Upper lobe of right lung (tissue), 1 donor: Measurements from ENCODE around the gene ANKRD27. TPM values are rescaled to one million over a fixed set of nuclear protein-coding genes. Genes with fewer than 3 reads are reported as not detected.
"Not testable (repeated sequence)": the region's sequence is repeated elsewhere in the genome, so short reads cannot be mapped to it uniquely, and the experiment has no call there.

Source experiments
- ATAC-seq: fragments of 200-7000 bp; cut with Tn5 transposase; one replicate; pipeline ENCODE4 v1.9.1; 2020; ENCODE audit warnings: mild to moderate bottlenecking, moderate library complexity
- DNase-seq: peaks from one replicate; pipeline ENCODE4 v3.0.0-alpha.2; 2020
- H3K27ac ChIP-seq: fragments of 200-600 bp; one replicate; pipeline ENCODE4 v1.8.0; 2022
- H3K27me3 ChIP-seq: fragments of 200-600 bp; one replicate; pipeline ENCODE4 v1.8.0; 2022; ENCODE audit warnings: mild to moderate bottlenecking
- H3K36me3 ChIP-seq: fragments of 200-600 bp; one replicate; pipeline ENCODE4 v1.8.0; 2022
- H3K4me1 ChIP-seq: fragments of 200-600 bp; one replicate; pipeline ENCODE4 v1.8.0; 2022
- H3K4me3 ChIP-seq: fragments of 200-600 bp; one replicate; pipeline ENCODE4 v1.8.0; 2022; ENCODE audit warnings: mild to moderate bottlenecking
- H3K9me3 ChIP-seq: fragments of 200-600 bp; one replicate; pipeline ENCODE4 v1.8.0; 2022
- CTCF ChIP-seq: fragments of 200-600 bp; IDR thresholded peaks from one replicate; pipeline ENCODE4 v1.8.0; 2022; ENCODE audit warnings: antibody characterized with exemption
- intact Hi-C: fragments of 100-400 bp; cut with DNase I; formaldehyde crosslinking; loops from one replicate; pipeline ENCODE4 v1.11.0; 2022
- total RNA-seq: library from RNA; stranded (reverse); fragmentation: NEBNext Ultra II Directional; extraction: Animal tissue kit (Norgen Biotek cat#: 25700); gene quantifications from one replicate; pipeline ENCODE4 v1.2.1, GENCODE V29; 2021
- donor health status: DM: no; HTN: yes; CAD: no; lungs with severe emphysema.

Gene ANKRD27
- total RNA-seq, 1 donor from 2014 or later: 35.6 TPM

GRCh38 chr19:32717496-32717895, 42.5 kb upstream of the ANKRD27 start:
- ATAC-seq (no peak), DNase-seq (no peak)
- no peak overlapping the region for H3K4me3 ChIP-seq
- H3K4me1 ChIP-seq: no peaks in the 10 kb centered on the region
- TF ChIP-seq CTCF: no peak
- H3K9me3 ChIP-seq: no peaks in the 10 kb centered on the region
- H3K27ac ChIP-seq: no peak overlapping the region
- peaks cover 21% of the 10 kb centered on the region for H3K36me3 ChIP-seq
- intact Hi-C loops: no loop called here
- H3K27me3 ChIP-seq: no peaks in the 10 kb centered on the region

- H3K9me3 ChIP-seq, H3K27ac ChIP-seq, H3K4me1 ChIP-seq, DNase-seq, intact Hi-C loops, H3K27me3 ChIP-seq, H3K4me3 ChIP-seq, ATAC-seq: not testable (repeated sequence)
- peaks cover 33% of the 10 kb centered on the region for H3K36me3 ChIP-seq
These were observed 41.2 kb upstream of the ANKRD27 start for GRCh38 chr19:32716203-32716602.

DNA sequence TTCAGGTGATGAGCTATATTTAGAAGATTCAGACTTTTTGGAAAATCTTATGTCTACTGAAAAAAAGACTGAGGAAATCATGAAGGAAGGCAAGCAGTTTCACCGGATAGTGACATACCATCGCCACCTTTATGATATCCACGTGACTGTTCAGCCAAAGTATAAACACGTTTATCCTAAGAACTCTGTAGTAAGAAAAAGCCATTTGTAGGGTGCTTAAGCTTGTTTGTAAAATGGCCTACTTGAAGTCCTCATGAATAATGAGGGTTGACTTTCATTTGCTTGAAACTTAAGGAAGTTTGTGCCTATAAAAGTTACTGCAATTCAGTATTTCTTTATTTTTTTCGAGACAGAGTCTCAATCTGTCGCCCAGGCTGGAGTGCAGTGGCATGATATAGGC, 36.8 kb upstream of the ANKRD27 start:
- intact Hi-C loops: no loop called here
- Histone ChIP-seq H3K9me3 (no peaks in the 10 kb centered on the region), H3K27ac (no peak overlapping the region), H3K4me3 (no peak overlapping the region), H3K4me1 (no peaks in the 10 kb centered on the region), H3K36me3 (peaks cover 42% of the 10 kb centered on the region), H3K27me3 (no peaks in the 10 kb centered on the region)
- no peak for DNase-seq
- ATAC-seq: peak; percentile 61
- no peak for TF ChIP-seq CTCF

DNA sequence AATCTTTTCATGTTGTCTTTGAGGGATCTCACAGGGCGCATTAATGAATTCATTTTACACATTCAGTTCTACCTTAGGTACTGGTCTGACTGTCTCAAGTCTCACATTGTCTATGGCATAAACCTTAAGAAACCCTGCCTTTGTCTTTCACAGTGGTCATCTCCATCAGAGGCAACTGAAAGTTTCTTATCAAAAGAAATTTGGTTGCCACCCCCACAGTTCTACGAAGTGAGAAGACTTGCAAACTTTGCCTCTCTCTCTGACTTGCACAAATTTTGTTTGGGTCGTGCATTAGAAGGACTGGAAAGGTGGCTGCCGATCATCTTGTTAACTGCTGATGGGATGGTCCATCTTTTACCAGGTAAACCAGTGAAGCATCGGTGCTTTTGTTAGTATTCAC, 34.1 kb upstream of the ANKRD27 start:
- no peak for ATAC-seq
- Histone ChIP-seq H3K4me3 (no peak overlapping the region), H3K36me3 (peaks cover 36% of the 10 kb centered on the region), H3K27me3 (no peaks in the 10 kb centered on the region), H3K27ac (no peak overlapping the region), H3K9me3 (peaks cover 6% of the 10 kb centered on the region), H3K4me1 (no peaks in the 10 kb centered on the region)
- no peak for DNase-seq
- intact Hi-C loops: no loop called here
- no peak for TF ChIP-seq CTCF

GRCh38 chr19:32708457-32708856, 33.5 kb upstream of the ANKRD27 start:
- no peak overlapping the region for H3K4me3 ChIP-seq
- no peak overlapping the region for H3K27ac ChIP-seq
- intact Hi-C loops: no loop called here
- no peaks in the 10 kb centered on the region for H3K4me1 ChIP-seq
- TF ChIP-seq CTCF: no peak
- peaks cover 30% of the 10 kb centered on the region for H3K36me3 ChIP-seq
- H3K27me3 ChIP-seq: no peaks in the 10 kb centered on the region
- ATAC-seq (peak; percentile 59), DNase-seq (no peak)
- H3K9me3 ChIP-seq: peaks cover 11% of the 10 kb centered on the region

DNA sequence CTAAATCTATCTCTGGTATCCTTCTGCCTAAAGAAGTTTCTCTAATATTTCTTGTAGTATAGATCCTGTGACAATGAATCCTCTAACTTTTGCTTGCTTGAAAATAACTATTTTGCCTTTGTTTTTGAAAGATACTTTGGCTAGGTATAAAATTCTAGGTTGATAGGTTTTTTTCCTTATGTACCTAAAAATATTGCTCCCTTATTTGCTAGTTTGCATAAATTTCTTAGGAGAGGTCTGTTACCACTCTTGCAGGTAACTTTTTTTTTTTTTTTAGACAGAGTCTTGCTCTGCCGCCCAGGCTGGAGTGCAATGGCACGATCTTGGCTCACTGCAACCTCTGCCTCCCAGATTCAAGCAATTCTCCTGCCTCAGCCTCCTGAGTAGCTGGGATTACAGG, 29.0 kb upstream of the ANKRD27 start:
- H3K27me3 ChIP-seq, intact Hi-C loops: not testable (repeated sequence)

GRCh38 chr19:32702010-32702409, 27.0 kb upstream of the ANKRD27 start:
- Histone ChIP-seq H3K4me1 (peaks cover 18% of the 10 kb centered on the region), H3K27me3 (no peaks in the 10 kb centered on the region), H3K9me3 (peaks cover 11% of the 10 kb centered on the region), H3K36me3 (peaks cover 6% of the 10 kb centered on the region), H3K4me3 (no peak overlapping the region), H3K27ac (peak overlapping the region; percentile 18)
- DNase-seq: no peak
- intact Hi-C loops: no loop called here
- peak; percentile 82 for ATAC-seq
- TF ChIP-seq CTCF: no peak

More for the DNA sequence above, 29.0 kb upstream of the ANKRD27 start:
- ATAC-seq, DNase-seq, H3K36me3 ChIP-seq, H3K4me3 ChIP-seq, H3K27ac ChIP-seq: not testable (repeated sequence)
- peaks cover 11% of the 10 kb centered on the region for H3K9me3 ChIP-seq
- H3K4me1 ChIP-seq: peaks cover 17% of the 10 kb centered on the region

DNA sequence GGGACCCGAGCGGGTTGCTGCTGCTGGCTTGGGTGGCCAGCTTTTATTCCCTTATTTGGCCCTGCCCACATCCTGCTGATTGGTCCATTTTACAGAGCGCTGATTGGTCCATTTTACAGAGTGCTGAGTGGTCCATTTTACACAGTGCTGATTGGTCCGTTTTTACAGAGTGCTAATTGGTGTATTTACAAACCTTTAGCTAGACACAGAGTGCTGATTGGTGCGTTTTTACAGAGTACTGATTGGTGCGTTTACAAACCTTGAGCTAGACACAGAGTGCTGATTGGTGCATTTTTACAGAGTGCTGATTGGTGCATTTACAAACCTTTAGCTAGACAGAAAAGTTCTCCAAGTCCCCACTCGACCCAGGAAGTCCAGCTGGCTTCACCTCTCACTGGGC, 25.1 kb upstream of the ANKRD27 start:
- H3K27me3 ChIP-seq, H3K27ac ChIP-seq, H3K36me3 ChIP-seq, ATAC-seq, intact Hi-C loops, DNase-seq, H3K4me3 ChIP-seq: not testable (repeated sequence)
- Histone ChIP-seq H3K4me1 (peaks cover 35% of the 10 kb centered on the region), H3K9me3 (peaks cover 11% of the 10 kb centered on the region)

GRCh38 chr19:32696771-32697170, 21.8 kb upstream of the ANKRD27 start:
- H3K4me3 ChIP-seq, DNase-seq, H3K36me3 ChIP-seq, H3K27me3 ChIP-seq, H3K27ac ChIP-seq, intact Hi-C loops, H3K9me3 ChIP-seq, ATAC-seq: not testable (repeated sequence)
- H3K4me1 ChIP-seq: peaks cover 47% of the 10 kb centered on the region

DNA sequence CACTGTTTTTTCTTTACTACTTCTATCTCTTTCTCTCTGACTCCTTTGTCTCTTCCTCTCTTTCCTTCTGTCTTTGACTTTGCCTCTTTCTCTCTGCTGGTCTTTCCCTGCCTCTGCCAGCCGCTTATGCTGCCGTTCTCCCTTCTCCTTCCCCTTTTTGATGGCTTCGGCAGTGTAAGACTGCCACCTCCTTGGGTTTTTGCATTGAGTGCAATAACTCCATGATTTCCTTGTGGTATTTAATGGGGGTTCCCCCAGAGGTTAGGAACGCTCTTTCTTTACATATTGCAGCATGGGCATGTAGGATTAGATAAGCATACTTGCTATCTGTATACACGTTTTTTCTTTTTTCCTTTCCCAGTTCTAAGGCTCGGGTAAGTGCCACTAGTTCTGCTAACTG, 20.5 kb upstream of the ANKRD27 start:
- H3K27me3 ChIP-seq, intact Hi-C loops, H3K27ac ChIP-seq, H3K4me3 ChIP-seq, H3K36me3 ChIP-seq, DNase-seq, H3K9me3 ChIP-seq, ATAC-seq: not testable (repeated sequence)
- H3K4me1 ChIP-seq: peaks cover 50% of the 10 kb centered on the region
